ENCODE data around the gene COL27A1.
"Not testable (repeated sequence)": the region's sequence is repeated elsewhere in the genome, so short reads cannot be mapped to it uniquely, and the experiment has no call there.

DNA sequence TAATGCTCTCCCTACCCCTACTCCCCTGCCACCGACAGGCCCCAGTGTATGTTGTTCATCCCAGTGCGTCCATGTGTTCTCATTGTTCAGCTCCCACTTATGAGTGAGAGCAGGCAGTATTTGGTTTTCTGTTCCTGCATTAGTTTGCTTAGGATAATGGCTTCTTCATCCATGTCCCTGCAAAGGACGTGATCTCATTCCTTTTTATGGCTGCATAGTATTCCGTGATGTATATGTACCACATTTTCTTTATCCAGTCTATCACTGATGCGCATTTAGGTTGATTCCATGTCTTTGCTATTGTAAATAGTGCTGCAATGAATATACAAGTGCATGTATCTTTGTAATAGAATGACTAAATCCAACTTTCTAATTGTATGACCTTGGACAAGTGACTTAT lies 36.1 kb downstream of the COL27A1 start:
- TF ChIP-seq, protein P1, sequence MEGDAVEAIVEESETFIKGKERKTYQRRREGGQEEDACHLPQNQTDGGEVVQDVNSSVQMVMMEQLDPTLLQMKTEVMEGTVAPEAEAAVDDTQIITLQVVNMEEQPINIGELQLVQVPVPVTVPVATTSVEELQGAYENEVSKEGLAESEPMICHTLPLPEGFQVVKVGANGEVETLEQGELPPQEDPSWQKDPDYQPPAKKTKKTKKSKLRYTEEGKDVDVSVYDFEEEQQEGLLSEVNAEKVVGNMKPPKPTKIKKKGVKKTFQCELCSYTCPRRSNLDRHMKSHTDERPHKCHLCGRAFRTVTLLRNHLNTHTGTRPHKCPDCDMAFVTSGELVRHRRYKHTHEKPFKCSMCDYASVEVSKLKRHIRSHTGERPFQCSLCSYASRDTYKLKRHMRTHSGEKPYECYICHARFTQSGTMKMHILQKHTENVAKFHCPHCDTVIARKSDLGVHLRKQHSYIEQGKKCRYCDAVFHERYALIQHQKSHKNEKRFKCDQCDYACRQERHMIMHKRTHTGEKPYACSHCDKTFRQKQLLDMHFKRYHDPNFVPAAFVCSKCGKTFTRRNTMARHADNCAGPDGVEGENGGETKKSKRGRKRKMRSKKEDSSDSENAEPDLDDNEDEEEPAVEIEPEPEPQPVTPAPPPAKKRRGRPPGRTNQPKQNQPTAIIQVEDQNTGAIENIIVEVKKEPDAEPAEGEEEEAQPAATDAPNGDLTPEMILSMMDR (conservative IDR thresholded peaks at IDR 0.05): not testable (repeated sequence)
- TF ChIP-seq ZFX (IDR thresholded peaks at IDR 0.05): not testable (repeated sequence)

All from C4-2B (cell line).